ENCODE data around the gene TAF3.

TAF3 gene

DNA sequence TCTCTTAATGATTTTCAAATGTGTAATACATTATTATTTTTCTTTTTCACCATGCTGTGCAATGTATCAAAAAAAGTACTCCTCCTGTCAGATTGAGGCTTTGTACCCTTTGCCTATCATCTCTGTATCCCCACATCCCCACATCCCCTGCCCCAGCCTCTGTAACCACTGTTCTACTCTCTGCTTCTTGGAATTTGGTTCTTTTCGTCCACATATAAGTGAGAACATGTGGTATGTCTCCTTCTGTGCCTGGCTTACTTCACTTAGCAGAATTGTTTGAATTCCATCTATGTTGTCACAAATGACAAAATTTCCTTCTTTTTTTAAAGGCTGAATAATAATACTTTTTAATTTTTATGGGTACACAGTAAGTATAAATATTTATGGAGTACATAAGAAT lies 13.8 kb downstream of the TAF3 start:
- H3K27ac Mint-ChIP-seq = no peak overlapping the region
- no peaks in the 10 kb centered on the region for H3K27me3 Mint-ChIP-seq
- peaks cover 26% of the 10 kb centered on the region for H3K36me3 Mint-ChIP-seq
- DNase-seq = no peak
- CTCF ChIA-PET = no interaction called here
- H3K4me3 Mint-ChIP-seq = no peak overlapping the region
- H3K4me1 Mint-ChIP-seq = peaks cover 8% of the 10 kb centered on the region
- no peaks in the 10 kb centered on the region for H3K9me3 Mint-ChIP-seq

DNA sequence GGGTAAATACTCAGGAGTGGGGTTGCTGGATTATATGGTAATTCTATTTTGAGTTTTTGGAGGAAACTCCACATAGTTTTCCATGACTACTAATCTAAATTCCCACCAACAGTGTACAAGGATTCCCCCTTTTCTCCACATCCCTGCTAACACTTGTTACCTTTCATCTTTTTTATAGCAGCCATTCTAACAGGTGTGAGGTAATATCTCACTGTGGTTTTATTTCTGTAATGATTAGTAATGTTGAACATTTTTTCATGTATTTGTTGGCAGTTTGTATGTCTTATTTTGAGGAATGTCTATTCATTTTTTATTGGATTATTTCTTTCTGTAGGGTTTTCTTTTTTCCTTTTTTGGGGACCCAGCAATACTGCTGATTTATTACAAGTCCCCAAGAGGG lies 14.9 kb downstream of the TAF3 start:
- CTCF ChIA-PET = no interaction called here
- Mint-ChIP-seq H3K9me3 (no peaks in the 10 kb centered on the region), H3K27me3 (no peaks in the 10 kb centered on the region), H3K36me3 (peaks cover 25% of the 10 kb centered on the region), H3K27ac (no peak overlapping the region), H3K4me1 (peaks cover 7% of the 10 kb centered on the region), H3K4me3 (no peak overlapping the region)
- DNase-seq = no peak

DNA sequence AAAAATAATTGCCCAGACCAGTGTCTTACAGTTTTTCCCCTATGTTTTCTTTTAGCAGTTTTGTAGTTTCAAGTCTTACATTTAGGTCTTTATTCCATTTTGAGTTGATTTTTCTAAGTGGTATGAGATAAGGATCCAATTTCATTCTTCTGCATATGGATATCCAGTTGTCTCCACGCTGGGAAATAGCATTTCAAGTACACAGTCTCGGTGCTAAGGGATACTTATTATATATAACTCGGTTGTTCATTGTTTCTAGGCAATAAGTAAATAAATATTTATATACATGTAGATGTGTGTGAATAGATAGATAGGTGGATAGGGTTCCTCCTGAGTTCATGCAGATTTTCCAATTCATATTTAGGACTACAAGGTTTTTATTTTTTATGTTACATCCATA lies 16.0 kb downstream of the TAF3 start:
- DNase-seq = no peak
- Mint-ChIP-seq H3K4me1 (peaks cover 7% of the 10 kb centered on the region), H3K4me3 (no peak overlapping the region), H3K27ac (no peak overlapping the region), H3K27me3 (no peaks in the 10 kb centered on the region), H3K9me3 (no peaks in the 10 kb centered on the region), H3K36me3 (peaks cover 25% of the 10 kb centered on the region)
- CTCF ChIA-PET = no interaction called here

DNA sequence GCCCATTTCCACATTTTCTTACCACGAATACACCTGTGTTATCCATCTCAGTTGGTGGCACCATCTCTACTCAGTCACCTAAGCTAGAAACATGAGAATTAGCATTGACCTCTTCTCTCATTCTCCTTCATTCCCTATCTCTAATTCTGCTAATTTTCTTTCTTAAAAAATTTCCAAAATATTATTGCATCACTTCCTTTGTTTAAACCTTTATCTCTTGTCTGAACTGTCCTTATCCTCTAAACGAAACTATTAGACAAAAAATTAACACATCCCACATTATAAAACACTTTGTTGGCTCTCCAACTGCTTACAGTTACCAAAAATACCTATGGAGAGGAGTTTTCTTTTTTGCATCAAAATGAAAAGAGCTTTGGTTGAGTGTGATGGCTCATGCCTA lies 18.3 kb downstream of the TAF3 start:
- Mint-ChIP-seq H3K27ac (no peak overlapping the region), H3K27me3 (no peaks in the 10 kb centered on the region), H3K4me3 (no peak overlapping the region), H3K4me1 (peaks cover 4% of the 10 kb centered on the region), H3K9me3 (no peaks in the 10 kb centered on the region), H3K36me3 (peaks cover 26% of the 10 kb centered on the region)
- DNase-seq = no peak
- CTCF ChIA-PET = no interaction called here

DNA sequence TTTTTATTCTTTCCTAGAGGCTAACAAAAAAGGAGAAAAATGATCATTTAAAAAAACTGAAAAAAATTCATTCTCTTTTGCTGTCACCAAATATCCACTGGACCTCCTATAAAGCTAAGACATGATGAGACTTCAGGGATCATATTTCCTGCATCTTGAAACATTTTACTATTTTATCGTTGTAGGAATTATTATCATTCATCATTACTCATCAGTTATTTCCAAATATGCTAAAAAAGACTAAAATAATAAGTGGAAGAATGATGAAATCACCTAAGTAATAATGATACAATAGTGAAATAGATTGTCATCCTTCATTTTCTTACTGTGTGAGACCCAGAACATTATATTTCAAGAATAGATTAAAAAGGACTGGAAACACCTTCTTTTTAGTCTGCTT lies 28.3 kb downstream of the TAF3 start:
- Mint-ChIP-seq H3K4me3 (no peak overlapping the region), H3K9me3 (no peaks in the 10 kb centered on the region), H3K27me3 (no peaks in the 10 kb centered on the region), H3K27ac (no peak overlapping the region), H3K4me1 (no peaks in the 10 kb centered on the region), H3K36me3 (no peaks in the 10 kb centered on the region)
- CTCF ChIA-PET = no interaction called here
- DNase-seq = no peak

DNA sequence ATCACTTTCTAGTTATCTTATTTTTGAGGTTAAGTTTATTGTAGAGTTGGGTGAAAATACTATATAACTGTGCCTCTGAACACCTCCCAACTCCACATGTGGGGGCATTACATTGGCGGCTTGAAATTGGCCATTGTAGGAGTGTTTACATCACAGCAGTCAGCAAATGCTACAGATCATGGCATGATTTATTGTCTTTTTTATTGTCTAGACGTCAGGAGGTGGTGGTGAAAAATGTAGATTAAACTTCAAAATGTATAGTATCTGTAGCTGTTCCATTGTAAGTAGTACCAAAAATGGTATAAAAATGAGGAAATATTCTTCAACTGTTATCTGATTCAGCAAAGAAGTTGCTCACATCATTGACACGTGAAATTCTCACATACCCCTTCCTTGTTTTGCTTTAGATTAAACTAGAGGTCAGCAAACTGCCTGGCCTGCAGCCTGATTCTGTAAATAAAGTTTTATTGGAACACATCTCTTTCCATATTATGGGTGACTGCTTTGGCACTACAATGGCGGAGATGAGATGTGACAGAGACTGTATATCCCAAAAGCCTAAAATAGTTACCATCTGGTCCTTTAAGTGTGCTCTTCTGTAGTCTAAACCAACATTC lies 35.0 kb downstream of the TAF3 start:
- Mint-ChIP-seq H3K27me3 (no peaks in the 10 kb centered on the region), H3K4me1 (no peaks in the 10 kb centered on the region), H3K9me3 (no peaks in the 10 kb centered on the region), H3K27ac (no peak overlapping the region), H3K4me3 (no peak overlapping the region), H3K36me3 (peaks cover 3% of the 10 kb centered on the region)
- CTCF ChIA-PET = no interaction called here
- DNase-seq = no peak

DNA sequence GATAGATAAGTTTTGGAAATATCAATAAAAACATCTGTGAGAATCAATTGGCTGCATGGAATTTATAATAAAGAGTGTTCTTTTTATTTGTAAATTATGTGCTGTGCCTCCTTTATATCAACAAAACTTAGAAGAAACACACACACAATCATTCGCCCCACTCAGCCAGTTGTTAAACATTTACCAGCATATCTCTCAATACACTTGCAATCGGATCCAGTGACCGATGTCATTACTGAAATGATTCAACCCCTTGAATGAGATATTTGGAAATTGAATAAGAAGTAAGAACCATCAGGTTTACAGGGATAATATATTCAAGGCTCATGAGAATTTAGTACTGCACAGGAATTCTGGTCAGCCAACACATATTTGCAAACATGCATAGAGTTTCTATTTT lies 35.6 kb downstream of the TAF3 start:
- H3K4me1 Mint-ChIP-seq = no peaks in the 10 kb centered on the region
- peaks cover 3% of the 10 kb centered on the region for H3K36me3 Mint-ChIP-seq
- CTCF ChIA-PET = no interaction called here

DNA sequence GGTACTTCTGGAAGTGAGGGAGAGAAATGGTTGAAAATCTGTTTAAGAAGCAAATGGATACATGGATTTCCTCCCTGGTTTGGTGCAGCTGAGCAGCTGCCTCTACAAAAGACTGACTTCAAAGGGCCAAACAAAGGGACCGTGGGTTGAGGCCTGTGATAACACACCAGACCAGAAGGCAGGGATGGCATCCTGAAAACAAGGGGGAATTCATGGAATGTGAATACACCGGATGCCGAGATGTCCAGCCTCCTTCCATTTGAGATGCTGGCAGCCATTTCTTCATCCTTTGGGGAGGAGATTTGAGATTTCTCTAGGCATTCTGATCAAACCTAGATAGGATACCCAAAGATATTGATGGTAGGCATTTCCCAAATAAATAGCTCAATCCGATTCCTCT lies 36.9 kb downstream of the TAF3 start:
- Mint-ChIP-seq H3K4me1 (no peaks in the 10 kb centered on the region), H3K27me3 (no peaks in the 10 kb centered on the region), H3K9me3 (peaks cover 4% of the 10 kb centered on the region), H3K36me3 (peaks cover 5% of the 10 kb centered on the region), H3K27ac (no peak overlapping the region), H3K4me3 (no peak overlapping the region)
- no peak for DNase-seq
- CTCF ChIA-PET = no interaction called here

More for the DNA sequence above, 35.6 kb downstream of the TAF3 start:
- DNase-seq = no peak
- H3K27ac Mint-ChIP-seq = no peak overlapping the region
- H3K9me3 Mint-ChIP-seq = no peaks in the 10 kb centered on the region
- H3K27me3 Mint-ChIP-seq = no peaks in the 10 kb centered on the region
- no peak overlapping the region for H3K4me3 Mint-ChIP-seq

DNA sequence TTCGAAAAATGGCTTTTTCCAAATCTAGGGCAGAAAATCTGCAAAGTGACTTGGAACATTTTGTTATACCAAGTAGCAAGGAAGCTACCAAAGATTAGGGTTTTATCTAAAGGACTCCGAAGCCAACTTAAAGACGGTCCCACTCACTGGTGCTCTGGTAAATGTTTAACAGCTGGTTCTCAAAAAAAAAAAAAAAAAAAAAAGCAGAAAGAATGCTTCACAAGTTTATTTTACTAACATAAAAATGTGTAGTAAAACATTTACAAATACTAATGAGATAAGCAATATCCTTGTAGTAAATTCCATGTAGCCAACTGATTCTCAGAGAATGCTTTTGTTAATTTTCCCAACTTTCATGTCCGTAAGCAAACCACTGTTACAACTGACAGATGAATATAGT lies 38.4 kb downstream of the TAF3 start:
- H3K9me3 Mint-ChIP-seq = peaks cover 9% of the 10 kb centered on the region
- H3K4me3 Mint-ChIP-seq = no peak overlapping the region
- peaks cover 8% of the 10 kb centered on the region for H3K36me3 Mint-ChIP-seq
- no peak for DNase-seq
- CTCF ChIA-PET = no interaction called here
- no peaks in the 10 kb centered on the region for H3K27me3 Mint-ChIP-seq
- no peak overlapping the region for H3K27ac Mint-ChIP-seq
- no peaks in the 10 kb centered on the region for H3K4me1 Mint-ChIP-seq

DNA sequence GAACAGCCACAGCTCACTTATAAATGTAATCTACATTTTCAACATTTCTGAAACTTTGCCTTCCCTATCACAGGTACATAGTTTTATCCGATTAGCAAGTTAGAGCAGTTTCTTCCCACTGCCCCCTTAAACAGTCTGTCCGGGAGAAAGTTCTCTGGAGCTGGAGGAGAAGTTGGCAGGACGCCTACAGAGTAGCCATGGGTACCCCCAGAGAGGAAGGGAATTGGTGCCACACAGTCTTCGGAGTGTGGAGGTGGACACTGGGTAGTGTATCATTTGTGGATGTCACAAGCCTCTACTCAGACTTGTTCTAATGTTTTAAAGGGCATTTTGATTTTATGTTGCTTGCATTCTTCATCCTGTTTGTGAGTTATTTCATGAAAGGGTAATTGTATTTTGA lies 39.0 kb downstream of the TAF3 start:
- H3K27me3 Mint-ChIP-seq = no peaks in the 10 kb centered on the region
- CTCF ChIA-PET = no interaction called here
- no peak overlapping the region for H3K4me3 Mint-ChIP-seq
- DNase-seq = no peak
- peaks cover 12% of the 10 kb centered on the region for H3K36me3 Mint-ChIP-seq
- H3K4me1 Mint-ChIP-seq = no peaks in the 10 kb centered on the region
- H3K27ac Mint-ChIP-seq = no peak overlapping the region
- peaks cover 15% of the 10 kb centered on the region for H3K9me3 Mint-ChIP-seq

DNA sequence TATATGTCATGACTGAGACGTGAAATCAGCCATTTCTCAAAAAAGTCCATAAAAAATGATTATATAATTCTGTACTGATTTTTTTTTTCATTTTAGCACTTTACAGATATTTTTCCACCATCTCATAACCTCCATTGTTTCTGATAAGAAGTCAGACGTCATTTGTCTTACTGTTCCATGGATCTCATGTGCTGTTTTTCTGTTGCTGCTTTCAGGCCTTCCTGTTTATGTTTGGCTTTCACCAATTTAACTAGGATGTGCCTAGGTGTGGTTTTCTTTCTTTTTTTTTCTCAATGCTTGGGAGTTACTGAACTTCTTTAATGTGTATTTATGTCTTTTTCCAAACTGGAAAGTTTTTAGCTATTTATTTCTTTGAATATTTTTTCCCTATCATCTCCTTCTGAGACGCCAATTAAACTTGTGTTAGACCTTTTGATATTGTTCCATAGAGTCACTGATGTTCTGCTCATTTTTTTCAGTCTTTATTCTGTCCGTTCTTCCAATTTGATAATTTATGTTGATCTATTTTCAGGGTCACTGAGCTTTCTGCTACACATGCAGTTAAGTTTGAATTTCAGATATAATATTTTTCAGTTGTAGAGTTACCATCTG lies 43.3 kb downstream of the TAF3 start:
- Mint-ChIP-seq H3K36me3 (peaks cover 22% of the 10 kb centered on the region), H3K27ac (no peak overlapping the region), H3K4me3 (no peak overlapping the region), H3K4me1 (no peaks in the 10 kb centered on the region), H3K27me3 (no peaks in the 10 kb centered on the region), H3K9me3 (peaks cover 16% of the 10 kb centered on the region)
- CTCF ChIA-PET = no interaction called here
- no peak for DNase-seq

DNA sequence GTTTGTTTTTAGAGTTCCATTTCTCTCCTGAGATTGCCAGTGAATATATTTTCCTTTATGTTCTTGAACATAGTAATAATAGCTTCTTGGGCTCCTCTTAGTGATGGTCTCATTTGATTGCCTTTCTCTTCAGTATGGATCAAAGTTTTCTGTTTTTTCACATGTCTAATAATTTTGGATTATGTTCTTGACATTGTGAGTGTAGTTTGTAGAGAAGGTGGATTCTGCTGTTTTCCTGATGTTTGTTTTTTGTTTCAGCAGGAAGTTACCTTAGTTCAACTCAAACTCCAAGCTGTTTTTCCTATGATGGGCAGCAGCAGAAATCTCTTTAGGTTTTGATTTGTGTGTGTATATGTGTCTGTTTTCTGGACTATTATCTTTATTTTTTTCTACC lies 43.8 kb downstream of the TAF3 start:
- Mint-ChIP-seq H3K36me3 (peaks cover 22% of the 10 kb centered on the region), H3K9me3 (peaks cover 16% of the 10 kb centered on the region), H3K4me1 (no peaks in the 10 kb centered on the region), H3K4me3 (no peak overlapping the region), H3K27me3 (no peaks in the 10 kb centered on the region), H3K27ac (no peak overlapping the region)
- no peak for DNase-seq
- CTCF ChIA-PET = no interaction called here

DNA sequence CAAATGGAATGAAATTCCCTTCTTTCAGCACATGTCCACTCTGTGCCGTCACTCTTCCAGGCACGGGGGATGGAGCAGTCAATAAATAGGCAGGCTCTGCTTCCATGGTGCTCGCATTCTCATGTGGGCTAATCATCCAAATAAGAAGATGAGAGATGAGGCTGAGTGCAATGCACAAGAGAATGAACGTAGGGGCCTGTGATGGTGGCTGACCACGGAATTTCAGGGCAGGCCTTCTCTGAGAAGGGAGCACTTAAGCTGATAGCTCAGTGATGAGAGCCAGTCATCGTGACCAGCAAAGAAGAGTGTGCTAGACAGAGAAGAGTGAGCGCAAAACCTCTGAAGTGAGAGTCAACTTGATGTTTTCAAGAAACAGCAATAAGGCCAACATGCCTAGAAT lies 47.9 kb downstream of the TAF3 start:
- peaks cover 19% of the 10 kb centered on the region for H3K36me3 Mint-ChIP-seq
- CTCF ChIA-PET = no interaction called here
- H3K27me3 Mint-ChIP-seq = no peaks in the 10 kb centered on the region

DNA sequence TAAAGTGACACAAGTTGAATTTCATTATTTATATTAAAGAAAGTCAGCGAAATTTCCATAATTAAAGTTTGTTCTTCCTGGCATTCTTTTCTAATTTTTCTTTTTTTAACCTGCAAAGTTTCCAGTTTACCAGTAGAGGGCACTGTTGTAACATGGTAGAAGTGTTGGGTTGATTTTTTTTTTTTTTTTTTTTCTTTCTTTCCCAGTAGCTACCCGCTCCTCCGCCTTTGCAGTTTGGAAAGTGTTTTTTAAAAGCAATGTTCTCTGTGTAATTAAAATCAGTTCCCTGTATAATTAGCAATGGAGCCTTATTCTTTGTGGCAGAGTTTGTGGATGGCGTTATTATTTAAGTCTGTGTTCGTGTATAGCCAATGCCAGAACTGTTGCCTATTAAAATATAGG lies 53.7 kb downstream of the TAF3 start:
- Mint-ChIP-seq H3K36me3 (no peaks in the 10 kb centered on the region), H3K27me3 (no peaks in the 10 kb centered on the region), H3K4me3 (peak overlapping the region; percentile 58), H3K27ac (no peak overlapping the region), H3K4me1 (peaks cover 3% of the 10 kb centered on the region), H3K9me3 (no peaks in the 10 kb centered on the region)
- CTCF ChIA-PET = interaction anchor here (0.6 to 0.9 kb wide), 3 partner anchors 19 to 1436 kb away, joined by 3 to 4 read pairs (median 3); no protein-coding TSS in a partner anchor
- no peak for DNase-seq

More for the DNA sequence above, 47.9 kb downstream of the TAF3 start:
- no peaks in the 10 kb centered on the region for H3K4me1 Mint-ChIP-seq
- H3K4me3 Mint-ChIP-seq = no peak overlapping the region
- DNase-seq = no peak
- H3K9me3 Mint-ChIP-seq = peaks cover 12% of the 10 kb centered on the region
- H3K27ac Mint-ChIP-seq = no peak overlapping the region

DNA sequence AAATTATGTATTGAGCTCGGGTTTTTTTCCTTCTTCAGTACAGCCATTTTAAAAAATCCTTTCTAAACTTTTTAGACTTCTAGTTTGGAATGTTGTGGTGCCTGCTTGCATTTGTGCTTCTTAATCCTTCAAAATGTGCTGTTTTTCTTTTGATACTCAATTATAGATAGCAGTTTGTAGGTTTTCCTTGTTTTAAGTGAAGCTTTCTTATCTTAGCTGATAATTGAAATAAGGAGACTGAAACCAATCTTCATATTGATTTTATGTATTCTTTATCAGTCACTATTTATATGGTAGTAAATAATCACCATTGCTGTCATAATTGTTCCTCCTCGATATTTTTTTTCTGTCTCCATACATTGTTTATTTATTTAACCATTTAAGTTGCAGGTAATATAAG lies 56.6 kb downstream of the TAF3 start:
- Mint-ChIP-seq H3K27ac (no peak overlapping the region), H3K4me1 (peaks cover 3% of the 10 kb centered on the region), H3K9me3 (no peaks in the 10 kb centered on the region), H3K27me3 (no peaks in the 10 kb centered on the region), H3K36me3 (no peaks in the 10 kb centered on the region), H3K4me3 (no peak overlapping the region)
- no peak for DNase-seq
- CTCF ChIA-PET = interaction anchor here (0.9 to 1.2 kb wide), 3 partner anchors 11 to 1333 kb away, joined by 3 to 4 read pairs (median 3); no protein-coding TSS in a partner anchor

Measured in activated naive CD4-positive, alpha-beta T cell treated with anti-CD3 and anti-CD28 coated beads, Interleukin-2, amount 10 ng/mL, durations not matched to agents 7 days and 5 days (primary cell).